GM21528 (cell line): ENCODE measurements around the gene GIMAP2.
A peak's percentile ranks its signal among the peaks of the same experiment; 100 is the strongest.
"Not testable (repeated sequence)": the region's sequence is repeated elsewhere in the genome, so short reads cannot be mapped to it uniquely, and the experiment has no call there.

Source experiments
- ATAC-seq: cut with Tn5 transposase; IDR thresholded peaks from one replicate; pipeline ENCODE4 v1.9.1; 2021; ENCODE audit warnings: mild to moderate bottlenecking, moderate library complexity; ENCODE audit not compliant: unreplicated experiment, low FRiP score

The GIMAP2 gene

GRCh38 chr7:150676276-150676675 is 9.2 kb upstream of the GIMAP2 start:
- not testable (repeated sequence) for ATAC-seq

GRCh38 chr7:150676854-150677253 is 8.7 kb upstream of the GIMAP2 start:
- not testable (repeated sequence) for ATAC-seq

- ATAC-seq = not testable (repeated sequence)
Measured at GRCh38 chr7:150678601-150679000, 6.9 kb upstream of the GIMAP2 start.

GRCh38 chr7:150680364-150680763 is 5.1 kb upstream of the GIMAP2 start:
- ATAC-seq = not testable (repeated sequence)

GRCh38 chr7:150686030-150686631 is 625 bp downstream of the GIMAP2 start:
- ATAC-seq = peak; percentile 52

- no peak for ATAC-seq
Measured at GRCh38 chr7:150688630-150689029, 3.1 kb downstream of the GIMAP2 start.

- ATAC-seq = no peak
Measured at GRCh38 chr7:150695654-150696053, 10.1 kb downstream of the GIMAP2 start.

- no peak for ATAC-seq
Measured at GRCh38 chr7:150703209-150703608, 17.7 kb downstream of the GIMAP2 start.

GRCh38 chr7:150715293-150715692 is 29.8 kb downstream of the GIMAP2 start:
- no peak for ATAC-seq

- peak; percentile 11 for ATAC-seq
Measured at GRCh38 chr7:150715738-150716137, 30.2 kb downstream of the GIMAP2 start.

GRCh38 chr7:150716368-150716767 is 30.9 kb downstream of the GIMAP2 start, which contains the start of gene GIMAP1:
GIMAP1 (plus strand) TSS chr7:150716613; CDS start chr7:150719048, 2,435 bp downstream.
- peak; percentile 64 for ATAC-seq

- ATAC-seq = no peak
Measured at GRCh38 chr7:150716939-150717338, 31.4 kb downstream of the GIMAP2 start.

- no peak for ATAC-seq
Measured at GRCh38 chr7:150717814-150718420, 32.4 kb downstream of the GIMAP2 start.

- no peak for ATAC-seq
Measured at GRCh38 chr7:150719436-150719835, 33.9 kb downstream of the GIMAP2 start.

GRCh38 chr7:150719960-150720891 is 34.7 kb downstream of the GIMAP2 start:
- no peak for ATAC-seq

- ATAC-seq = no peak
Measured at GRCh38 chr7:150721970-150722373, 36.5 kb downstream of the GIMAP2 start.

- no peak for ATAC-seq
Measured at GRCh38 chr7:150722431-150722931, 37.0 kb downstream of the GIMAP2 start.

GRCh38 chr7:150723467-150723866 is 38.0 kb downstream of the GIMAP2 start:
- no peak for ATAC-seq

- ATAC-seq = no peak
Measured at GRCh38 chr7:150727381-150727780, 41.9 kb downstream of the GIMAP2 start.

- ATAC-seq = no peak
Measured at GRCh38 chr7:150728011-150728410, 42.5 kb downstream of the GIMAP2 start.

- ATAC-seq = no peak
Measured at GRCh38 chr7:150728609-150729008, 43.1 kb downstream of the GIMAP2 start.
